ENCODE results near the gene SPRED1.

Gene SPRED1

DNA sequence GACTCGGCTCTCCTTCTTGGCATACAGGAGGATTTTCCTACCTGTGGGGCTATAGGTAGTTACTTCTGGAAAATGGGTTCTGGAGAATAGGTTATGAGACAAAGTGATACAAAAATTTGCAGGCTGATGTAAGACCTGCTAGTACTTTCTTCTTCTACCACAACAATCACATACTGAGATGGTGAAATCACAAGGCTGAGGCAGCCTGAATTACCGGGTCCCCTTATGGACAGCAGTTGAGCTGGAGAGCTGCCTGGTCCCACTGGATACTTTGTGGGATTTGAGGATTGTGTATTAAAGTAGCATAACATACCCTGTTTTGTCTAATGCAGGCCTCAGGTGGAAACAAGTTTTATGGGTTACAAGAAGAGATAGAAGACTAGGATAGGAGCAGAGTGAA is 114.8 kb downstream of the SPRED1 start:
- no peak for FAIRE-seq

DNA sequence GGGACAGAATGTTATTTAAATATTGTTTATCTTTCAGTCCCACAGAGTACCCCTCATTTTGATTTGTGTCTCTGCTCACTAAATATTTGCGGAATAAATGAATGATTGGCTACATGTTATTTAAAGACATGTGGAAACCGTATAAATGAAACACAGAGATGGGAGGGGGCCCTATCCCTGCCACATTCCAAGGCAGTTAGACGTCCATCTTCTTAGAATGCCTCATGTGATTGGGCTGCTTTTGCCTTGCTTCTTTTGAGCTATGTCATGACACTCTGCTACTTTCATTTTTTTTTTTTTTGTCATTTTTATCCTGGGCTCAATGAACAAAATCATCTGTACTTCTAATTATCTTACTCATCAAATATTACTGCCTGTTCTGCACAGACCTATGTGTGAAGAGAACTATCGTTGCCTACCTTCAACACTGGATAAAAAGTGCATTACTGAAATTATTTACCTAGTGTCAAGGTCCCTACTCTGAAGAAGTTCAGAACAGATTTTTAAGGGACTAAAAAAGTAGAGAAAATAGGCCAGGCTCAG is 117.4 kb downstream of the SPRED1 start:
- FAIRE-seq, result no peak

DNA sequence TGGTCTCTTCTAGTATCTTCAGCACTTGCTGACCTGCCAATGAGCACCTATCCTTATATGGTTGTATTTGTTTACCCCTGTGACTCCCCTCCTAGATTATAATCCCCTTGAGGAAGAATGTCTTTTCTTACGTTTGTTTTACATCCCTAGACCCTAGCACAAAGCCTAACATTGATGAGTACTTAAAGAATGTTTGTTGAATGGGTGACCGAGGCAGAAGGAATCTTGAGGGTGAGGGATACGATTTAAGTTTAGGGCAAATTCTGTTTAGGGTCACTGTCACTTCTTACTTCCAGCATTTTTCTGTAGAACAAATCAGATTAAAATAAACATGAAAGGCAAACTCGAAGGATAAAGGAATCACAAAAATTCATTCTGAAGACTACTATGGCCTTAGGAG is 120.4 kb downstream of the SPRED1 start:
- no peak for FAIRE-seq

DNA sequence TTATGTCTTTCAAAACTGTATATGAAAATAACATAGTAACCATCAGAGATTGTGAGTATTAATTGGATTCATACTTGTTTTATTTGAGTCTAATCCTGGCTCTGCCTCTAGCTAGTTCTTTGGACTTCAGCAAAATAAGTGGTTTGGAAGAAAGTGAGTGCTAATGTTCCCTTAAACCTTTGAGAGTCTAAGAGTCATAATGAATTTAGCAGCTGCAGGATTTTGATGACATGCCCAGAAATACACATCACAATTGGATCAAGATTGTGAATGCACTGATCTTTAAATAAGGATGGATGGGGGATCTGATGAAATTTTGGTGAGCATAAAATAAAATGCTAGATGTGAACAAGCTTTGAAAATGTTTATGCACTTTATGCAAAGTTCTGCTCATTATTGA is 121.4 kb downstream of the SPRED1 start:
- no peak for FAIRE-seq

DNA sequence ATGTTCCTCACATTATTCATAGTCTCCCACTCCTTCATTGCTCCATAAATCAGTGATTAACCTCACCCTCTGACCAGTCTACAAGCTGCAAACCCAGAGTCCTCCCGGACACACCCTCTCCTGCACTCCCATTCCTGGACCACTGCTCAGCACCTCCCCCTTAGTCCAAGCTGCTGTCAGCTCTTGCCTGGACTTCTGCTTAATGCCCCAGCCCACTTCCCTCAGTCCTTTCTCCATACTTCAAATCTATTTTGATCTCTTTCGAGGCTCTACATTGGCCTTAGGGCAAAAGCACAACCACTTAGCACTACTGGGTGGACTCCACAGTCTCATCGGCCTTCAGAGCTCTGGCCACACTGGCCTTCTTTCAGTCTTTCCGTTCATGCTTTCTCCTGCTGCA is 121.9 kb downstream of the SPRED1 start:
- FAIRE-seq, result no peak

DNA sequence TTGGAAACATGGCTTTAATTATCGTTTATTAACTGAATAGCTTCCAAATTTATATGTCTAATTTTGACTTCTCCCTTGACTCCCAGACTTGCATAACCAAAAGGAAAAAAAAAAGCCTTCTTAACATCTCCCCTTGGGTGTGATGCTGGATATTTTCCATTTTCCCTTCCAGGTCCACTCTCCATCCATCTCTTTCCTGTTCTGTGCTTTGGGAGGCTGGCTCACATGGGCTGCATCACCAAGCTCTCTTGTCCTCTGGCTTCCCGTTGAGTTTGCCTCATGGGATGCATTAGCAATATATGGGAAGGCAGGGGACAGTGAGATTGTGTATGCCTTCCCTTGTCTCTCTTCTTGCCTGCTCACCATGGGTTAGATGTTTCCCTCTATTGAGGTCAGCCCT is 123.4 kb downstream of the SPRED1 start:
- FAIRE-seq, result peak; percentile 60

DNA sequence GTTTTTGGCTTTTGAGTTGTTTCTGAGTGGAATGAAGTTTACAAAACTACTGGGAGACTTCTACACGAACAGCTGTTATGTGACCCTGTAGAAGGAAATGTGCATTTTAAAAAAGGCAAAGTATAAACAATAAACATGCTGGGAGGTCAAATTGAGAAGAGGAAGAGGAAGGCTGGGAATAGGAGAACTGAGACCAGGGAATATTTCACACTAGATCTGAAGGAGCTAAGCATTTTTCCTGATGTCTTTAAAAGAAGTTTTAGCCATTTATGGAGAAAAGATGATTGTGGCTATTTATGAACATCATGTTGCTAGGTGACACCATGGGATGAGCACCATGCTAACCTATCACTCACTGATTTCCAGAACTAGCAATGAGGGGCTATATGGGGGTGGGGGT is 125.0 kb downstream of the SPRED1 start:
- FAIRE-seq, result peak; percentile 95

DNA sequence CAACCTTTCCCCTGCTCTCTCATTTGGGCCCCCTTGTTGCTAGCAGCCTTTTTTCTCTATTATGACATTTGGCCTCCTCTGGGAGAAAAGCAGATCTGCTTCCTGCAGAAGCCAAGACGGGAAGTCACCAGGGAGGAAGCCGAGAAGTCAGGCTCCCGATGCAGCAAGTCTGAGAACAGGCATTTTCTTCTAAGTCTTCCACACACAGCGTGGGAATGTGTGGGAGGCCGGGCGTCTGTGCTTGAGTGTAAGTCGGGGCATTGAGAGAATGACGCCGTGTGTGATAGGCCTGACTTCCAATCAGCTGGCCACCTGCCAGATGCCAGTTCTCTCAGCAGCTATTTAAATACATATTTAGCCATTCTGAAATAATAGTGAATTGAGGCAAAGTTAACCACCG is 125.5 kb downstream of the SPRED1 start:
- FAIRE-seq, result peak; percentile 33

DNA sequence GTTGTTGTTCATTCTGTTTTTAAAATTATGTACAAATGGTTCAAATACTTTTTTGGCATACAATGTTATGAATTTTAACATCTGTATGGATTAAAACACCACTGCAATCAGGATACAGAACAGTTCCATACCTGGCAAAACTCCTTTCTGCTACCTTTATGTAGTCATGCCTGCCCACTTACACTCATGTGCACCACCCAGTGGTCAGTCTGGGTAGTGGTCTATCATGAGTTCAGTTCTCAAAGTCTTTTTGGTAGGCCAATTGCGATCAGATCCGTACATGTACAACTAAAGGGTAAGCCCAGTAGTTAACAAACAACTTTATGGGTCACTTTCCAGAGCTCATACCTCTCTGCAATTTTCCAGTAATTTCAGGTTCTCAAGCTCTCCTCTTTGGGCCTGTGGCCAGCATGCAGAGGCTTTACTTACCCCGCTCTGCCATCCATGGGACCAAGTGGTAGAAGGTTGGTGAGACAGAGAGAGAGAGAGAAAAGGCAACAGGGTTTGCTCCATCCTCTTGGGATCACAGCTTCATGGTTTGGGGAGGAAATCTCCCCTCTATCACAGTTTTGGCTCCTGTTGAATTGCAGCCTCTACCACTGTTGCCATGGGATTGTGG is 137.4 kb downstream of the SPRED1 start:
- peak; percentile 8 for FAIRE-seq

DNA sequence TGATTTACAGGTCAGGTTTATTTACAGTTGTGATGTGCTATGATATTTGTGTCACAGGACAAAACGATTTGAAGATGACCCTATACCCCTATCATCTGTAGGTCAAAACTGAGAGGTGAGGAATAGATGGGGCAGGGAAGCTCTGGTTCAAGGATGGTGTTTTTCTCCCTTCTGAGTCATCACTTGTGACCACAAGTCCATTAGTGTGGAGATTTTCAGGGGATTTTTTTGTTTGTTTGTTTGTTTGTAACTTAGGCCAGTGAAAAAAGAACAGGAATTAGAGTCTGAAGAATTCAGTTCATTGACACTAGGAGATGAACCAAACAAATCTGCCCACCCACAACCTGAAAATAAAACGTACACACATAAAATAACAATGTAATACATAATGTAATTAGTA is 138.6 kb downstream of the SPRED1 start:
- no peak for FAIRE-seq

DNA sequence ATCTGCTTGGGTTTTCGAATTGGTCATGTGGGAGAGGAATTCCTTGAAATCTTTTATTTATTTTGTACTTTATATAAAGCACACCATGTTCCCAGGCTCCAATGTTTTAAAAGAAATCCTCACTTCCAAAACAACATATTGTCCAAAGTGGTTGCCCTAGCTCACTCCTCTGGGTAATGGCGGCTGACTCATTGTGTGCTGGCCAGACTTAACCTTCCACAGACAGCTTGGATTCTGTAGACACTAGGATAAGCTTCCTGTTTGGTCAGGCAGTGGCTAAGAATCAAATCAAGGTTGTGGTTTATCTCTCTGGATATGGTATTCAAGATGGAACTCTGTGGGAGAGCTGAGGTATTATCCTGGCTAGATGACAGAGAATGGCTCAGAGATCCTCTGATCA is 145.5 kb downstream of the SPRED1 start:
- FAIRE-seq, result no peak

DNA sequence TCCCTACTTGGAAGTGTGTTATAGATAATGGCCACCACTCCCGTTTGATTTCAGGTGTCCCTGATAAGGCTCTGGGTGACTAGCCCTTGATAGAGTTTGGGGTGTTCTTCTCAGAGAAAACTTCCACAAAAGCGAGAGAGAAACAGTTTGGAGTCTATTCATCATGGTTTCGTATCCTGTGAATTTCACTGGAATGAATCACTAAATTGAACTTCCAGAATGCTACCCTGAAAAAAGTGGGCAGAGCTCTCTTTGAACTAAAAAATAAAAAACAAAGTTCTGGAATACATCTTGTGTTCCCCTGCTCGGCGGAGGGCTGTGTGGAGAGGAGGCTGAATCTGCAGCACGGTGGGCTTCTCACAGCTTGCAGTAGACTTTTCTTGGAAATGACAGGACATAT is 148.5 kb downstream of the SPRED1 start:
- FAIRE-seq, result no peak

DNA sequence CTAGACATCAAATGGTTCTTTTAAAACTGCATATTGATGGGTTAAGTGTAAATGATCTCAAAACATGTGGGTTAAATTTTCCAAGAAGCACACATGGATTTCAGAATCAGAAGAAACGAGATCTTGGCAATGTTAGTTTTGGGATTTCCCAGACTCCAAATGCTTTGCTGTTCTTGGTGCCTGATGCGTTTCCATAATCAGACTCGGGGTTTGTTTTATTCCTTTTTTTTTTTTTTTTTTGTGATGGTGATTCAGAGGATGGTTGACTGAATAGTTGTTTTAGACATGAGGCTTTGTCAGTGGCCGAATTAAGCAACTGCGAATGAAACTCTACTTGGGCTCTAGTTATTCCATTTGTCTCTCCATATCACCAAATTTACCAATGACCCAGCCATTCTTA is 149.1 kb downstream of the SPRED1 start:
- no peak for FAIRE-seq

DNA sequence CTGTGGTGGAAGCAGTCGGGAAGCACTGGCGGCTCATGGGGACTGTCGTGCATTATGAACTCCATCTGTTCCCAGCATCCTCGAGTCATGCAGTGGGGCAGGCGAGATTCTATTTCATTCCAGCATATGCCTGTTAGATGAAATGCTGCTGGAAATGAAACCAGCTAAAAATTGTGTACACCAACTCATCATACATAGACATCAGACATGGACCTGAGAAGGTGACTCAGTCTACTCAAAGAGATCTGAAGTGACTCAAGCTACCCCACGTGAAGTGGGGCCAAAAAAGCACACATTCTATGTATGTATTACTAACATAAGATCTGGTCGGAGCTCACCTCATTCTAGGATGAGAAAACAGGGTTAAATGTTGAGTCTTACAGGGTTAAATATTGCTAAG is 153.8 kb downstream of the SPRED1 start:
- FAIRE-seq, result no peak
